H1 (cell line): ENCODE results near the gene ZNF629. TPM values are rescaled to one million over a fixed set of nuclear protein-coding genes. Genes with fewer than 3 reads are reported as not detected.

Experiments used
- CTCF ChIA-PET: fragments of 300-600 bp; sonication (Branson Sonifier 250); formaldehyde crosslinking; loops from one replicate; lab custom pipeline; 2021; ENCODE audit not compliant: partially characterized antibody; lab: Charles Lee
- POLR2A ChIA-PET: fragments of 300-600 bp; sonication (Branson Sonifier 250); formaldehyde crosslinking; loops from one replicate; lab custom pipeline; 2021; ENCODE audit warnings: inconsistent platforms; ENCODE audit not compliant: partially characterized antibody; lab: Charles Lee
- DNase-seq, 2 experiments: peaks; one replicate each; pipeline versions ENCODE4 v3.0.0 to v3.0.0-alpha.2; 2010 to 2022; ENCODE audit warnings: low spot score in 2 of 2, low read depth in 1 of 2, mixed read lengths in 1 of 2
- FAIRE-seq: peaks from 2 replicates; lab custom pipeline; 2011; peaks lifted over from hg19 to GRCh38; lab: Jason Lieb, UNC
- H2AFZ ChIP-seq: 2 replicates; pipeline ENCODE4 v1.8.1; 2012; ENCODE audit warnings: low read length, inconsistent platforms
- H2AK5ac ChIP-seq: 2 replicates; pipeline ENCODE4 v1.6.1; 2013; ENCODE audit warnings: low read depth, low read length
- H2BK120ac ChIP-seq: replicated peaks from 2 replicates; pipeline ENCODE3; 2013; ENCODE audit warnings: low read depth, low read length, inconsistent platforms
- H2BK12ac ChIP-seq: 2 replicates; pipeline ENCODE4 v1.6.1; 2013; ENCODE audit warnings: low read depth, low read length
- H2BK15ac ChIP-seq: 2 replicates; pipeline ENCODE4 v1.6.1; 2013; ENCODE audit warnings: low read length
- H2BK20ac ChIP-seq: 2 replicates; pipeline ENCODE4 v1.6.1; 2013; ENCODE audit warnings: low read length
- H2BK5ac ChIP-seq: 2 replicates; pipeline ENCODE4 v1.6.1; 2013; ENCODE audit warnings: low read depth, low read length
- H3K14ac ChIP-seq: 2 replicates; pipeline ENCODE4 v1.6.1; 2013; ENCODE audit warnings: inconsistent platforms; ENCODE audit not compliant: insufficient read length
- H3K18ac ChIP-seq: 2 replicates; pipeline ENCODE4 v1.6.1; 2013; ENCODE audit warnings: low read length; ENCODE audit errors: extremely low read depth
- H3K23ac ChIP-seq: 2 replicates; pipeline ENCODE4 v1.6.1; 2013; ENCODE audit warnings: inconsistent platforms; ENCODE audit not compliant: insufficient read length
- H3K23me2 ChIP-seq: 2 replicates; pipeline ENCODE4 v1.6.1; 2013; ENCODE audit warnings: low read depth, low read length
- H3K27ac ChIP-seq: 2 replicates; pipeline ENCODE4 v1.6.1; 2011; ENCODE audit warnings: low read depth, low read length, inconsistent platforms
- H3K27me3 ChIP-seq, 4 experiments: replicated peaks in 1 of 4; 1 replicate in 1 of 4; 2 replicates in 3 of 4; pipeline versions ENCODE4 v1.6.1 to v1.8.1; 2011 to 2013; ENCODE audit warnings: low read length in 3 of 4, mild to moderate bottlenecking in 3 of 4, inconsistent platforms in 2 of 4, mixed read lengths in 2 of 4, moderate library complexity in 1 of 4; ENCODE audit not compliant: control insufficient read depth in 3 of 4, insufficient read depth in 3 of 4; ENCODE audit errors: extremely low read depth in 1 of 4
- H3K36me3 ChIP-seq, 4 experiments: 2 replicates each; pipeline versions ENCODE4 v1.6.1 to v1.8.1; 2011 to 2013; ENCODE audit warnings: mild to moderate bottlenecking in 4 of 4, low read length in 3 of 4, moderate library complexity in 2 of 4, control low read depth in 1 of 4, inconsistent platforms in 1 of 4; ENCODE audit not compliant: insufficient read depth in 4 of 4, control insufficient read depth in 2 of 4
- H3K4ac ChIP-seq: replicated peaks from 2 replicates; pipeline ENCODE3; 2013; ENCODE audit warnings: low read length, low read depth, mixed read lengths, inconsistent platforms; ENCODE audit not compliant: insufficient read length
- H3K4me1 ChIP-seq, 4 experiments: replicated peaks in 1 of 4; 1 replicate in 1 of 4; 2 replicates in 3 of 4; pipeline versions ENCODE4 v1.6.1 to v1.8.1; 2011 to 2013; ENCODE audit warnings: low read length in 3 of 4, inconsistent platforms in 2 of 4, mixed read lengths in 1 of 4; ENCODE audit not compliant: insufficient read depth in 4 of 4, control insufficient read depth in 3 of 4
- H3K4me2 ChIP-seq, 2 experiments: 2 replicates each; pipeline versions ENCODE4 v1.6.1 to v1.8.1; 2011 to 2013; ENCODE audit warnings: low read depth in 2 of 2, low read length in 2 of 2, control low read depth in 1 of 2, inconsistent platforms in 1 of 2, mild to moderate bottlenecking in 1 of 2; ENCODE audit not compliant: insufficient read depth in 1 of 2
- H3K4me3 ChIP-seq, 4 experiments: fragments of 200-600, 300-600 bp in 1 of 4; sonication (generic), shearing (Covaris generic), sonication (Bioruptor Twin) in 1 of 4; 2 replicates each; pipeline versions ENCODE4 v1.5.1 to v1.8.1; 2011 to 2016; ENCODE audit warnings: low read length in 4 of 4, low read depth in 3 of 4, control low read depth in 2 of 4, inconsistent platforms in 2 of 4, mild to moderate bottlenecking in 2 of 4, mixed read lengths in 1 of 4, moderate library complexity in 1 of 4; ENCODE audit not compliant: insufficient read depth in 2 of 4; ENCODE audit errors: extremely low read depth in 1 of 4
- H3K56ac ChIP-seq: replicated peaks from 2 replicates; pipeline ENCODE3; 2013; ENCODE audit warnings: low read depth, mild to moderate bottlenecking, mixed read lengths, low read length, inconsistent platforms; ENCODE audit not compliant: insufficient read length
- H3K79me1 ChIP-seq: 2 replicates; pipeline ENCODE4 v1.6.1; 2013; ENCODE audit warnings: low read depth, low read length, control low read depth
- H3K79me2 ChIP-seq, 2 experiments: 2 replicates each; pipeline versions ENCODE4 v1.6.1 to v1.8.1; 2012 to 2013; ENCODE audit warnings: low read length in 2 of 2, mild to moderate bottlenecking in 2 of 2, inconsistent platforms in 1 of 2; ENCODE audit not compliant: insufficient read depth in 2 of 2, control insufficient read depth in 1 of 2
- H3K9ac ChIP-seq, 4 experiments: replicated peaks in 1 of 4; 1 replicate in 1 of 4; 2 replicates in 3 of 4; pipeline versions ENCODE4 v1.6.1 to v1.8.1; 2011 to 2013; ENCODE audit warnings: low read depth in 3 of 4, low read length in 3 of 4, control low read depth in 2 of 4, mild to moderate bottlenecking in 2 of 4, moderate library complexity in 2 of 4, inconsistent platforms in 1 of 4; ENCODE audit errors: extremely low read depth in 1 of 4
- H3K9me3 ChIP-seq, 2 experiments: 2 replicates each; pipeline versions ENCODE4 v1.6.1 to v1.8.1; 2012 to 2013; ENCODE audit warnings: mild to moderate bottlenecking in 2 of 2, moderate library complexity in 2 of 2, control low read depth in 1 of 2, inconsistent platforms in 1 of 2, low read depth in 1 of 2, low read length in 1 of 2, mixed read lengths in 1 of 2; ENCODE audit not compliant: insufficient read depth in 2 of 2
- H4K20me1 ChIP-seq, 2 experiments: replicated peaks in 1 of 2; 2 replicates each; pipeline versions ENCODE3 to v1.8.1; 2011 to 2013; ENCODE audit warnings: inconsistent platforms in 2 of 2, low read length in 2 of 2, mild to moderate bottlenecking in 1 of 2; ENCODE audit not compliant: insufficient read depth in 2 of 2, control insufficient read depth in 1 of 2
- H4K5ac ChIP-seq: 2 replicates; pipeline ENCODE4 v1.6.1; 2013; ENCODE audit warnings: low read length, low read depth, mixed read lengths, inconsistent platforms; ENCODE audit not compliant: insufficient read length
- H4K8ac ChIP-seq: 2 replicates; pipeline ENCODE4 v1.8.0; 2013; ENCODE audit warnings: mild to moderate bottlenecking, moderate library complexity, low read length, inconsistent platforms; ENCODE audit not compliant: insufficient read depth; ENCODE audit errors: extremely low read depth
- H4K91ac ChIP-seq: replicated peaks from 2 replicates; pipeline ENCODE3; 2013; ENCODE audit warnings: low read length, mixed read lengths, inconsistent platforms; ENCODE audit not compliant: insufficient read length
- ASH2L ChIP-seq: fragments of 200-600, 300-600 bp; sonication (generic); IDR thresholded peaks from one replicate; pipeline ENCODE4 v1.7.1; 2017; ENCODE audit warnings: low read length
- E2F6 ChIP-seq: IDR thresholded peaks from 2 replicates; pipeline ENCODE4 v1.6.1; 2012; ENCODE audit warnings: inconsistent platforms
- GTF2F1 ChIP-seq: IDR thresholded peaks from 2 replicates; pipeline ENCODE4 v1.6.1; 2012; ENCODE audit warnings: low read depth, low read length, improper control_type of control experiment, borderline replicate concordance
- HDAC6 ChIP-seq: IDR thresholded peaks from one replicate; pipeline ENCODE4 v1.7.1; 2012; ENCODE audit warnings: low read depth, mild to moderate bottlenecking, inconsistent platforms, low read length, moderate library complexity
- NRF1 ChIP-seq: IDR thresholded peaks from 2 replicates; pipeline ENCODE4 v1.6.1; 2011; ENCODE audit warnings: mild to moderate bottlenecking, low read depth, low read length, improper control_type of control experiment
- POLR2A ChIP-seq, 2 experiments: IDR thresholded peaks; 1 replicate in 1 of 2; 2 replicates in 1 of 2; pipeline ENCODE4 v1.6.1; 2011; ENCODE audit warnings: low read depth in 2 of 2, low read length in 2 of 2, mild to moderate bottlenecking in 2 of 2; ENCODE audit errors: control extremely low read depth in 1 of 2
- RBBP5 ChIP-seq: IDR thresholded peaks from 2 replicates; pipeline ENCODE4 v1.7.1; 2012; ENCODE audit warnings: low read depth, mild to moderate bottlenecking, inconsistent platforms, low read length, moderate library complexity, borderline replicate concordance
- RXRA ChIP-seq: IDR thresholded peaks from 2 replicates; pipeline ENCODE4 v1.6.1; 2011; ENCODE audit warnings: low read depth, mild to moderate bottlenecking, low read length, moderate library complexity; ENCODE audit not compliant: insufficient read depth
- SIRT6 ChIP-seq: IDR thresholded peaks from one replicate; pipeline ENCODE4 v1.7.1; 2012; ENCODE audit warnings: low read length, inconsistent platforms
- TAF1 ChIP-seq: IDR thresholded peaks from 2 replicates; pipeline ENCODE4 v1.6.1; 2011; ENCODE audit warnings: mild to moderate bottlenecking, low read depth, low read length
- TAF7 ChIP-seq: optimal IDR thresholded peaks from 2 replicates; pipeline ENCODE3; 2011; ENCODE audit warnings: low read depth, mild to moderate bottlenecking, inconsistent platforms, low read length, moderate library complexity, borderline replicate concordance
- YY1 ChIP-seq: IDR thresholded peaks from 2 replicates; pipeline ENCODE4 v1.6.1; 2011; ENCODE audit warnings: low read depth, mild to moderate bottlenecking, low read length
- WGBS, 2 experiments: shearing (Covaris generic) in 1 of 2; methylation state at CpG; one replicate each; pipeline versions ENCODE4 v1.1.6 to v1.1.7; 2013 to 2015; ENCODE audit warnings: low lambda C conversion rate in 2 of 2, mixed read lengths in 2 of 2, inconsistent platforms in 1 of 2, low coverage in 1 of 2, missing lambda C conversion rate in 1 of 2; ENCODE audit not compliant: insufficient replicate concordance in 2 of 2, insufficient coverage in 1 of 2, insufficient read length in 1 of 2; ENCODE audit errors: extremely low coverage in 1 of 2, missing lambda C conversion rate in 1 of 2; 5-methylcytosine and 5-hydroxymethylcytosine counted together
- polyA plus RNA-seq, 7 experiments: library from polyadenylated mRNA; depleted of rRNA in 3 of 7; stranded (reverse) in 5 of 7; unstranded in 2 of 7; fragments of >200 nt in 5 of 7; fragments of 200-250 nt in 2 of 7; gene quantifications; 1 replicate in 5 of 7; 2 replicates in 1 of 7; 4 replicates in 1 of 7; pipeline versions ENCODE4 v1.2.1 to v1.2.3, GENCODE V29; 2011 to 2013; ENCODE audit warnings: missing spikeins in 2 of 7, mixed read lengths in 2 of 7
- total RNA-seq: library from RNA; stranded (reverse); fragmentation: NEBNext Ultra II Directional; extraction: Animal tissue kit (Norgen Biotek cat#: 25700); gene quantifications from 2 replicates; pipeline ENCODE4 v1.2.1, GENCODE V29; 2021

Gene ZNF629
- total and polyA plus RNA-seq, 2 of the 8 experiments (the other 6 are each of a cell fraction or from before 2014, with no cell fraction given): 11.0 to 19.5 TPM

GRCh38 chr16:30771726-30772125, 15.3 kb downstream of the ZNF629 start:
- no peak overlapping the region for H3K9ac ChIP-seq
- no peak overlapping the region for H2BK20ac ChIP-seq
- H2BK15ac ChIP-seq: no peak overlapping the region
- CTCF ChIA-PET: no interaction called here
- DNase-seq: no peak
- no peak overlapping the region for H3K23ac ChIP-seq
- peaks cover 38 to 68% (median 58%) of the 10 kb centered on the region in 4 experiments for H3K36me3 ChIP-seq
- no peak overlapping the region for H3K4ac ChIP-seq
- no peaks in the 10 kb centered on the region; the same call in 1 of the 2 replicates for H3K79me1 ChIP-seq
- no peaks in the 10 kb centered on the region for H3K27me3 ChIP-seq
- no peak for TF ChIP-seq TAF1
- no peak for TF ChIP-seq NRF1
- no peak for TF ChIP-seq GTF2F1
- no peak for TF ChIP-seq ASH2L
- TF ChIP-seq POLR2A (IDR thresholded peaks at IDR 0.05; ENCODE audit: control extremely low read depth in 1 of 2, low read depth in 2 of 2, low read length in 2 of 2): no peak
- TF ChIP-seq SIRT6: no peak
- TF ChIP-seq RBBP5: no peak
- no peak for TF ChIP-seq E2F6
- no peak for TF ChIP-seq TAF7
- no peak for TF ChIP-seq YY1
- no peak for TF ChIP-seq HDAC6
- TF ChIP-seq RXRA: no peak
- H3K56ac ChIP-seq: no peak overlapping the region
- H3K14ac ChIP-seq: no peak overlapping the region
- H3K23me2 ChIP-seq: peaks cover 4% of the 10 kb centered on the region; the same call in 1 of the 2 replicates
- 99% methylated on average over 14 of the region's 14 CpGs; no CpG with 5 or more reads in 1 of the 2 experiments for WGBS, 2 experiments
- no peaks in the 10 kb centered on the region for H3K9me3 ChIP-seq
- H4K5ac ChIP-seq: no peak overlapping the region
- H2BK12ac ChIP-seq: no peak overlapping the region
- no peaks in the 10 kb centered on the region for H3K79me2 ChIP-seq
- no peak for FAIRE-seq
- H3K4me2 ChIP-seq: no peak overlapping the region
- H3K4me1 ChIP-seq: peaks cover 0 to 5% (median 4%) of the 10 kb centered on the region in 4 experiments; a peak in 4 of 7 replicates
- peaks cover 11 to 35% of the 10 kb centered on the region in 2 experiments for H4K20me1 ChIP-seq
- no peak overlapping the region for H2BK5ac ChIP-seq
- no peak overlapping the region for H3K27ac ChIP-seq
- H2AFZ ChIP-seq: no peak overlapping the region
- H2BK120ac ChIP-seq: no peak overlapping the region
- H4K8ac ChIP-seq: no peak overlapping the region
- H2AK5ac ChIP-seq: no peak overlapping the region
- H3K18ac ChIP-seq: no peak overlapping the region
- POLR2A ChIA-PET: interaction anchor here (0.9 to 6.6 kb wide), 8 partner anchors 8 to 48 kb away, joined by 3 to 42 read pairs (median 4); partner anchors contain the start of genes CFAP119 and PHKG2
- no peak overlapping the region for H3K4me3 ChIP-seq
- H4K91ac ChIP-seq: no peak overlapping the region
